Sigmoid colon (tissue), 7 donors: ENCODE data around the gene FAM200B. TPM values are rescaled to one million over a fixed set of nuclear protein-coding genes. Genes with fewer than 3 reads are reported as not detected.
A peak's percentile ranks its signal among the peaks of the same experiment; 100 is the strongest.

Experiments used
- DNase-seq: peaks from one replicate; pipeline ENCODE4 v3.0.0-alpha.2; 2019
- H3K27ac ChIP-seq, 4 donors: fragments of 200-600 bp; sonication (generic); one replicate each; pipeline ENCODE4 v1.5.1; 2016 to 2019; ENCODE audit warnings: mild to moderate bottlenecking in 1 of 4
- H3K27me3 ChIP-seq, 3 donors: fragments of 200-600 bp; sonication (generic); one replicate each; pipeline ENCODE4 v1.5.1; 2019; ENCODE audit warnings: mild to moderate bottlenecking in 1 of 3
- H3K36me3 ChIP-seq, 4 donors: fragments of 200-600 bp; sonication (generic); one replicate each; pipeline ENCODE4 v1.5.1; 2016 to 2019
- H3K4me1 ChIP-seq, 4 donors: fragments of 200-600 bp; sonication (generic); one replicate each; pipeline ENCODE4 v1.5.1; 2017 to 2019
- H3K4me3 ChIP-seq, 4 donors: fragments of 200-600 bp; sonication (generic); one replicate each; pipeline ENCODE4 v1.5.1; 2017 to 2019; ENCODE audit warnings: mild to moderate bottlenecking in 2 of 4, moderate library complexity in 1 of 4
- H3K9me3 ChIP-seq, 4 donors: fragments of 200-600 bp in 3 of 4; sonication (generic) in 3 of 4; one replicate each; pipeline versions ENCODE4 v1.5.1 to v1.6.1; 2013 to 2019
- CTCF ChIP-seq, 4 experiments: fragments of 450-650 bp in 3 of 4; fragments of 200-600 bp in 1 of 4; IDR thresholded peaks; one replicate each; pipeline ENCODE4 v1.5.1; 2016 to 2019; ENCODE audit warnings: antibody characterized with exemption in 4 of 4, mild to moderate bottlenecking in 3 of 4, moderate library complexity in 2 of 4
- EP300 ChIP-seq, 4 donors: sonication (generic); formaldehyde crosslinking; IDR thresholded peaks; one replicate each; pipeline ENCODE4 v1.6.1; 2017; ENCODE audit warnings: antibody characterized with exemption in 4 of 4
- POLR2A ChIP-seq, 2 donors: fragments of 450-650 bp; IDR thresholded peaks; one replicate each; pipeline ENCODE4 v1.6.1; 2016; ENCODE audit warnings: antibody characterized with exemption in 2 of 2, mild to moderate bottlenecking in 2 of 2, moderate library complexity in 2 of 2
- POLR2AphosphoS5 ChIP-seq, 4 donors: sonication (generic); formaldehyde crosslinking; IDR thresholded peaks; one replicate each; pipeline ENCODE4 v1.6.1; 2017; ENCODE audit warnings: antibody characterized with exemption in 4 of 4
- WGBS, 2 donors: extraction: QIAGEN DNeasy Blood & Tissue Kit; methylation state at CpG; one replicate each; pipeline ENCODE4 v1.1.7; 2013; 5-methylcytosine and 5-hydroxymethylcytosine counted together
- intact Hi-C: fragments of 100-400 bp; cut with DNase I; formaldehyde crosslinking; loops from one replicate; pipeline ENCODE4 v1.15.1; 2023
- polyA plus RNA-seq, 3 donors: library from polyadenylated mRNA; stranded (reverse); fragments of 200-250 nt; gene quantifications; one replicate each; pipeline ENCODE4 v1.2.3, GENCODE V29; 2013
- total RNA-seq, 4 donors: library from RNA; depleted of rRNA; stranded (reverse); fragments of >200 nt; gene quantifications; one replicate each; pipeline ENCODE4 v1.1.0, GENCODE V29; 2016
- donor health status: healthy with polysubstance abuse.
- donor health status: Bipolar disorder and iron deficiency.
- donor health status: healthy.

Gene FAM200B
- total and polyA plus RNA-seq, 7 donors = 36.4 to 105 (median 87.9) TPM

GRCh38 chr4:15704129-15704528, 22.5 kb downstream of the FAM200B start:
- Histone ChIP-seq H3K27me3 (no peaks in the 10 kb centered on the region), H3K27ac (no peak overlapping the region), H3K4me1 (peaks cover 0 to 7% (median 6%) of the 10 kb centered on the region in 4 donors), H3K9me3 (no peaks in the 10 kb centered on the region), H3K4me3 (no peak overlapping the region), H3K36me3 (no peaks in the 10 kb centered on the region)
- TF ChIP-seq POLR2A (IDR thresholded peaks at IDR 0.05) (no peak), EP300 (IDR thresholded peaks at IDR 0.05) (no peak)
- intact Hi-C loops = no loop called here
- DNase-seq = no peak

- DNase-seq = no peak
- Histone ChIP-seq H3K9me3 (no peaks in the 10 kb centered on the region), H3K27me3 (no peaks in the 10 kb centered on the region), H3K4me1 (peaks cover 0 to 7% (median 6%) of the 10 kb centered on the region in 4 donors), H3K36me3 (no peaks in the 10 kb centered on the region), H3K4me3 (no peak overlapping the region), H3K27ac (peak overlapping the region in 2 of 4 donors; percentile 13 to 25)
- TF ChIP-seq CTCF (IDR thresholded peaks at IDR 0.05) = no peak
- TF ChIP-seq POLR2A (IDR thresholded peaks at IDR 0.05) = no peak
- no peak for TF ChIP-seq POLR2AphosphoS5 (IDR thresholded peaks at IDR 0.05)
- intact Hi-C loops = no loop called here
- WGBS, 2 donors = 55 to 71% methylated on average over 3 of the region's 3 CpGs
These were observed 25.2 kb downstream of the FAM200B start for GRCh38 chr4:15706646-15707362.

- intact Hi-C loops = no loop called here
- no peaks in the 10 kb centered on the region for H3K27me3 ChIP-seq
- 13 to 58% methylated on average over 7 of the region's 7 CpGs for WGBS, 2 donors
- H3K27ac ChIP-seq = no peak overlapping the region
- H3K9me3 ChIP-seq = no peaks in the 10 kb centered on the region
- no peak for DNase-seq
- no peaks in the 10 kb centered on the region for H3K36me3 ChIP-seq
- H3K4me1 ChIP-seq = peaks cover 0 to 6% (median 5%) of the 10 kb centered on the region in 4 donors
- TF ChIP-seq POLR2A (IDR thresholded peaks at IDR 0.05) (no peak), EP300 (IDR thresholded peaks at IDR 0.05) (no peak), POLR2AphosphoS5 (IDR thresholded peaks at IDR 0.05) (no peak), CTCF (IDR thresholded peaks at IDR 0.05) (no peak)
- H3K4me3 ChIP-seq = no peak overlapping the region
These were observed 25.7 kb downstream of the FAM200B start for GRCh38 chr4:15707363-15707715.

GRCh38 chr4:15711762-15712161, 30.1 kb downstream of the FAM200B start:
- Histone ChIP-seq H3K9me3 (no peaks in the 10 kb centered on the region), H3K4me3 (no peak overlapping the region), H3K27ac (no peak overlapping the region), H3K27me3 (no peaks in the 10 kb centered on the region), H3K36me3 (no peaks in the 10 kb centered on the region), H3K4me1 (peaks cover 0 to 18% (median 14%) of the 10 kb centered on the region in 4 donors)
- no peak for DNase-seq
- 90 to 92% methylated on average over 2 of the region's 2 CpGs for WGBS, 2 donors
- TF ChIP-seq POLR2A (IDR thresholded peaks at IDR 0.05) = no peak
- TF ChIP-seq CTCF (IDR thresholded peaks at IDR 0.05) = no peak
- TF ChIP-seq POLR2AphosphoS5 (IDR thresholded peaks at IDR 0.05) = no peak
- no peak for TF ChIP-seq EP300 (IDR thresholded peaks at IDR 0.05)
- intact Hi-C loops = no loop called here

GRCh38 chr4:15712214-15712613, 30.6 kb downstream of the FAM200B start:
- Histone ChIP-seq H3K27ac (no peak overlapping the region), H3K9me3 (no peaks in the 10 kb centered on the region)
- 97% methylated on average over 1 of the region's 1 CpG for WGBS, 2 donors

More at GRCh38 chr4:15712214-15712613, 30.6 kb downstream of the FAM200B start:
- H3K4me3 ChIP-seq = no peak overlapping the region
- H3K4me1 ChIP-seq = peaks cover 0 to 23% (median 19%) of the 10 kb centered on the region in 4 donors
- H3K36me3 ChIP-seq = no peaks in the 10 kb centered on the region
- intact Hi-C loops = no loop called here
- TF ChIP-seq EP300 (IDR thresholded peaks at IDR 0.05) (no peak), POLR2AphosphoS5 (IDR thresholded peaks at IDR 0.05) (no peak), POLR2A (IDR thresholded peaks at IDR 0.05) (no peak), CTCF (IDR thresholded peaks at IDR 0.05) (no peak)
- H3K27me3 ChIP-seq = no peaks in the 10 kb centered on the region
- DNase-seq = no peak
